HepG2 (cell line): ENCODE measurements around the gene OSTF1. TPM values are rescaled to one million over a fixed set of nuclear protein-coding genes. Genes with fewer than 3 reads are reported as not detected.

ENCODE experiments used
- GLI4 ChIP-seq: sonication (generic); formaldehyde crosslinking; IDR thresholded peaks from 2 replicates; pipeline ENCODE4 v1.5.1; 2020; ENCODE audit warnings: missing genetic modification reagents, mild to moderate bottlenecking, moderate library complexity, borderline replicate concordance
- HOXA5 ChIP-seq: sonication (generic); formaldehyde crosslinking; IDR thresholded peaks from 2 replicates; pipeline ENCODE4 v1.4.0; 2020; ENCODE audit warnings: missing genetic modification reagents
- KAT8 ChIP-seq: IDR thresholded peaks from 2 replicates; pipeline ENCODE4 v1.6.1; 2016; ENCODE audit warnings: missing genetic modification reagents, missing compliant biosample characterization
- KDM2A ChIP-seq: sonication (generic); formaldehyde crosslinking; IDR thresholded peaks from 2 replicates; pipeline ENCODE4 v1.4.0; 2020; ENCODE audit warnings: low read depth, missing genetic modification reagents, borderline replicate concordance
- LCORL ChIP-seq, 2 experiments: fragments of 450-650 bp in 1 of 2; sonication (generic) in 1 of 2; formaldehyde crosslinking in 1 of 2; IDR thresholded peaks; 2 replicates each; pipeline versions ENCODE4 v1.5.0 to v1.6.1; 2017 to 2020; ENCODE audit warnings: antibody characterized with exemption in 1 of 2, missing genetic modification reagents in 1 of 2
- NFKB2 ChIP-seq: sonication (generic); formaldehyde crosslinking; IDR thresholded peaks from 2 replicates; pipeline ENCODE4 v1.4.0; 2020; ENCODE audit warnings: missing genetic modification reagents, borderline replicate concordance
- ONECUT2 ChIP-seq: sonication (generic); formaldehyde crosslinking; IDR thresholded peaks from 2 replicates; pipeline ENCODE4 v1.4.0; 2020; ENCODE audit warnings: missing genetic modification reagents
- RBAK ChIP-seq: sonication (generic); formaldehyde crosslinking; IDR thresholded peaks from 2 replicates; pipeline ENCODE4 v1.5.1; 2020; ENCODE audit warnings: mild to moderate bottlenecking, missing genetic modification reagents
- TBX2 ChIP-seq: sonication (generic); formaldehyde crosslinking; IDR thresholded peaks from 2 replicates; pipeline ENCODE4 v1.5.0; 2020; ENCODE audit warnings: missing genetic modification reagents, mild to moderate bottlenecking, borderline replicate concordance
- ZFP90 ChIP-seq: sonication (generic); formaldehyde crosslinking; IDR thresholded peaks from 2 replicates; pipeline ENCODE4 v1.8.0; 2022; ENCODE audit warnings: missing genetic modification reagents, mild to moderate bottlenecking, inconsistent platforms, borderline replicate concordance
- ZKSCAN1 ChIP-seq: fragments of 150-350 bp; IDR thresholded peaks from 2 replicates; pipeline ENCODE4 v1.6.1; 2014; ENCODE audit warnings: low read length
- ZMYM2 ChIP-seq: sonication (generic); formaldehyde crosslinking; IDR thresholded peaks from 2 replicates; pipeline ENCODE4 v1.8.0; 2022; ENCODE audit warnings: mild to moderate bottlenecking, missing genetic modification reagents
- ZNF17 ChIP-seq: sonication (generic); formaldehyde crosslinking; IDR thresholded peaks from 2 replicates; pipeline ENCODE4 v1.5.0; 2020; ENCODE audit warnings: mild to moderate bottlenecking, missing genetic modification reagents
- ZNF256 ChIP-seq: sonication (generic); formaldehyde crosslinking; conservative IDR thresholded peaks from 2 replicates; pipeline ENCODE4 v1.4.0; 2020; ENCODE audit warnings: missing genetic modification reagents
- ZNF337 ChIP-seq: sonication (generic); formaldehyde crosslinking; IDR thresholded peaks from 2 replicates; pipeline ENCODE4 v1.5.1; 2020; ENCODE audit warnings: missing genetic modification reagents, low read depth, mild to moderate bottlenecking, borderline replicate concordance
- ZNF501 ChIP-seq: sonication (generic); formaldehyde crosslinking; IDR thresholded peaks from 2 replicates; pipeline ENCODE4 v1.5.1; 2020; ENCODE audit warnings: mild to moderate bottlenecking, moderate library complexity, missing genetic modification reagents
- ZNF556 ChIP-seq: sonication (generic); formaldehyde crosslinking; IDR thresholded peaks from 2 replicates; pipeline ENCODE4 v1.4.0; 2020; ENCODE audit warnings: mild to moderate bottlenecking, missing genetic modification reagents, borderline replicate concordance
- ZNF564 ChIP-seq: sonication (generic); formaldehyde crosslinking; IDR thresholded peaks from 2 replicates; pipeline ENCODE4 v1.8.1; 2023; ENCODE audit warnings: mild to moderate bottlenecking, missing genetic modification reagents
- ZSCAN20 ChIP-seq: sonication (generic); formaldehyde crosslinking; IDR thresholded peaks from 2 replicates; pipeline ENCODE4 v1.4.0; 2020; ENCODE audit warnings: missing genetic modification reagents, mild to moderate bottlenecking, borderline replicate concordance
- polyA plus RNA-seq, 8 experiments: library from polyadenylated mRNA; depleted of rRNA in 3 of 8; stranded (reverse) in 7 of 8; unstranded in 1 of 8; fragments of >200 nt; fragmentation: Illumina TruSeq in 4 of 8; extraction: Trizol in 4 of 8; gene quantifications; 2 replicates each; pipeline versions ENCODE4 v1.2.1 to v1.2.3, GENCODE V29; 2011 to 2016; ENCODE audit warnings: low read depth in 4 of 8, missing spikeins in 1 of 8, mixed read lengths in 1 of 8; ENCODE audit not compliant: insufficient read depth in 1 of 8
- total RNA-seq, 5 experiments: library from RNA; depleted of rRNA; stranded (reverse); fragments of >200 nt; fragmentation: Illumina TruSeq; extraction: Trizol; gene quantifications; 2 replicates each; pipeline ENCODE4 v1.2.3, GENCODE V29; 2016; ENCODE audit warnings: low read depth in 1 of 5
- TF ChIP-seq, protein P1 (sequence below): sonication (generic); formaldehyde crosslinking; IDR thresholded peaks from 2 replicates; pipeline ENCODE4 v1.4.0; 2020; ENCODE audit warnings: missing genetic modification reagents
- TF ChIP-seq, protein P2 (sequence below): IDR thresholded peaks from 2 replicates; pipeline ENCODE4 v1.6.1; 2016; ENCODE audit warnings: mild to moderate bottlenecking, missing biosample characterization, missing genetic modification reagents
- TF ChIP-seq, protein P3 (sequence below): sonication (generic); formaldehyde crosslinking; IDR thresholded peaks from 2 replicates; pipeline ENCODE4 v1.4.0; 2020; ENCODE audit warnings: missing genetic modification reagents
- TF ChIP-seq, protein P4 (sequence below): sonication (generic); formaldehyde crosslinking; IDR thresholded peaks from 2 replicates; pipeline ENCODE4 v1.8.0; 2022; ENCODE audit warnings: mild to moderate bottlenecking, missing genetic modification reagents, moderate library complexity

Gene OSTF1
- total and polyA plus RNA-seq, 2 of the 13 experiments (the other 11 are each of a cell fraction or from before 2014, with no cell fraction given) = 16.8 to 39.0 TPM

DNA sequence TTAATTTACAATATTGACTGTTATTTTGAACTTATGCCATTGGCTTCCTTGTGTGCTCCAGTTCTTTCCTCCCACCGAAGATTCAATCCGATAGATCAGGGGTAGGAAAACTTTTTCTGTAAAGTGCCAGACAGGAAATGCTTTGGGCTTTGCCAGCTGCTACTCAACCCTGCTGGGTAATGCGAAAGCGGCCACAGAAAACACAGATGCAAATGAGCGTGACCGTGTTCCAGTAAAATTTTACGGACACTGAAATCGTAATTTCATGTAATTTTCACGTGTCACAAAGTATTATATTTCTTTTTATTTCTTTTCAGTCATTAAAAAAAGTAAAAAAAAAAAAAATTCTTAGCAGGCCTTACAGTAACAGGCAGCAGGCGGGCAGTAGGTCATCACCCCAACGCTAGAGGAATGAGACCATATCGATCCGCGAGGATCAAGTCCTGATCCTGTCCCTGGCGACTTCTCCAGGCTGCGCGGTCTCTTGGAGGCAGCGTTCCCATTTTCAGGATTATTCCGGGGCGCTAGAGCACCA is 958 bp upstream of the OSTF1 start (continued):
- TF ChIP-seq, protein P1, sequence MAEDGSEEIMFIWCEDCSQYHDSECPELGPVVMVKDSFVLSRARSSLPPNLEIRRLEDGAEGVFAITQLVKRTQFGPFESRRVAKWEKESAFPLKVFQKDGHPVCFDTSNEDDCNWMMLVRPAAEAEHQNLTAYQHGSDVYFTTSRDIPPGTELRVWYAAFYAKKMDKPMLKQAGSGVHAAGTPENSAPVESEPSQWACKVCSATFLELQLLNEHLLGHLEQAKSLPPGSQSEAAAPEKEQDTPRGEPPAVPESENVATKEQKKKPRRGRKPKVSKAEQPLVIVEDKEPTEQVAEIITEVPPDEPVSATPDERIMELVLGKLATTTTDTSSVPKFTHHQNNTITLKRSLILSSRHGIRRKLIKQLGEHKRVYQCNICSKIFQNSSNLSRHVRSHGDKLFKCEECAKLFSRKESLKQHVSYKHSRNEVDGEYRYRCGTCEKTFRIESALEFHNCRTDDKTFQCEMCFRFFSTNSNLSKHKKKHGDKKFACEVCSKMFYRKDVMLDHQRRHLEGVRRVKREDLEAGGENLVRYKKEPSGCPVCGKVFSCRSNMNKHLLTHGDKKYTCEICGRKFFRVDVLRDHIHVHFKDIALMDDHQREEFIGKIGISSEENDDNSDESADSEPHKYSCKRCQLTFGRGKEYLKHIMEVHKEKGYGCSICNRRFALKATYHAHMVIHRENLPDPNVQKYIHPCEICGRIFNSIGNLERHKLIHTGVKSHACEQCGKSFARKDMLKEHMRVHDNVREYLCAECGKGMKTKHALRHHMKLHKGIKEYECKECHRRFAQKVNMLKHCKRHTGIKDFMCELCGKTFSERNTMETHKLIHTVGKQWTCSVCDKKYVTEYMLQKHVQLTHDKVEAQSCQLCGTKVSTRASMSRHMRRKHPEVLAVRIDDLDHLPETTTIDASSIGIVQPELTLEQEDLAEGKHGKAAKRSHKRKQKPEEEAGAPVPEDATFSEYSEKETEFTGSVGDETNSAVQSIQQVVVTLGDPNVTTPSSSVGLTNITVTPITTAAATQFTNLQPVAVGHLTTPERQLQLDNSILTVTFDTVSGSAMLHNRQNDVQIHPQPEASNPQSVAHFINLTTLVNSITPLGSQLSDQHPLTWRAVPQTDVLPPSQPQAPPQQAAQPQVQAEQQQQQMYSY = peak; percentile 71
- no peak for TF ChIP-seq LCORL (IDR thresholded peaks at IDR 0.05)
- TF ChIP-seq LCORL (CRISPR knock-in tag; IDR thresholded peaks at IDR 0.05) = peak; percentile 2; the same call in 1 of the 2 replicates
- TF ChIP-seq NFKB2 (CRISPR knock-in tag) = peak; percentile 22; the same call in 1 of the 2 replicates
- TF ChIP-seq ZNF17 = no peak
- TF ChIP-seq ZNF337 (CRISPR knock-in tag) = no peak
- TF ChIP-seq ZMYM2 (CRISPR knock-in tag) = 0 out of 2 replicates have a peak, but pooled peaks have one; percentile 6
- TF ChIP-seq TBX2 (CRISPR knock-in tag) = 0 out of 2 replicates have a peak, but pooled peaks have one; percentile 28
- TF ChIP-seq ZSCAN20 (CRISPR knock-in tag) = 0 out of 2 replicates have a peak, but pooled peaks have one; percentile 24
- TF ChIP-seq ZNF256 (CRISPR knock-in tag) = 0 out of 2 replicates have a peak, but pooled peaks have one; percentile 58
- peak; percentile 39; the same call in 1 of the 2 replicates for TF ChIP-seq HOXA5 (CRISPR knock-in tag)
- TF ChIP-seq ZNF564 = no peak
- TF ChIP-seq ZNF501 (CRISPR knock-in tag) = peak; percentile 23; the same call in 1 of the 2 replicates
- TF ChIP-seq KAT8 (CRISPR knock-in tag) = peak; percentile 50; the same call in 1 of the 2 replicates
- no peak for TF ChIP-seq GLI4 (CRISPR knock-in tag)
- TF ChIP-seq, protein P2, sequence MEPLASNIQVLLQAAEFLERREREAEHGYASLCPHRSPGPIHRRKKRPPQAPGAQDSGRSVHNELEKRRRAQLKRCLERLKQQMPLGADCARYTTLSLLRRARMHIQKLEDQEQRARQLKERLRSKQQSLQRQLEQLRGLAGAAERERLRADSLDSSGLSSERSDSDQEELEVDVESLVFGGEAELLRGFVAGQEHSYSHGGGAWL (CRISPR knock-in tag) = 0 out of 2 replicates have a peak, but pooled peaks have one; percentile 28
- peak; percentile 9 for TF ChIP-seq KDM2A (CRISPR knock-in tag)
- TF ChIP-seq, protein P3, sequence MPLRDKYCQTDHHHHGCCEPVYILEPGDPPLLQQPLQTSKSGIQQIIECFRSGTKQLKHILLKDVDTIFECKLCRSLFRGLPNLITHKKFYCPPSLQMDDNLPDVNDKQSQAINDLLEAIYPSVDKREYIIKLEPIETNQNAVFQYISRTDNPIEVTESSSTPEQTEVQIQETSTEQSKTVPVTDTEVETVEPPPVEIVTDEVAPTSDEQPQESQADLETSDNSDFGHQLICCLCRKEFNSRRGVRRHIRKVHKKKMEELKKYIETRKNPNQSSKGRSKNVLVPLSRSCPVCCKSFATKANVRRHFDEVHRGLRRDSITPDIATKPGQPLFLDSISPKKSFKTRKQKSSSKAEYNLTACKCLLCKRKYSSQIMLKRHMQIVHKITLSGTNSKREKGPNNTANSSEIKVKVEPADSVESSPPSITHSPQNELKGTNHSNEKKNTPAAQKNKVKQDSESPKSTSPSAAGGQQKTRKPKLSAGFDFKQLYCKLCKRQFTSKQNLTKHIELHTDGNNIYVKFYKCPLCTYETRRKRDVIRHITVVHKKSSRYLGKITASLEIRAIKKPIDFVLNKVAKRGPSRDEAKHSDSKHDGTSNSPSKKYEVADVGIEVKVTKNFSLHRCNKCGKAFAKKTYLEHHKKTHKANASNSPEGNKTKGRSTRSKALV (CRISPR knock-in tag) = peak; percentile 44; the same call in 1 of the 2 replicates
- TF ChIP-seq, protein P4, sequence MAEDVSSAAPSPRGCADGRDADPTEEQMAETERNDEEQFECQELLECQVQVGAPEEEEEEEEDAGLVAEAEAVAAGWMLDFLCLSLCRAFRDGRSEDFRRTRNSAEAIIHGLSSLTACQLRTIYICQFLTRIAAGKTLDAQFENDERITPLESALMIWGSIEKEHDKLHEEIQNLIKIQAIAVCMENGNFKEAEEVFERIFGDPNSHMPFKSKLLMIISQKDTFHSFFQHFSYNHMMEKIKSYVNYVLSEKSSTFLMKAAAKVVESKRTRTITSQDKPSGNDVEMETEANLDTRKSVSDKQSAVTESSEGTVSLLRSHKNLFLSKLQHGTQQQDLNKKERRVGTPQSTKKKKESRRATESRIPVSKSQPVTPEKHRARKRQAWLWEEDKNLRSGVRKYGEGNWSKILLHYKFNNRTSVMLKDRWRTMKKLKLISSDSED (CRISPR knock-in tag) = no peak
- peak; percentile 100 for TF ChIP-seq ZNF556 (CRISPR knock-in tag)
- TF ChIP-seq ZFP90 (CRISPR knock-in tag) = 0 out of 2 replicates have a peak, but pooled peaks have one; percentile 32
- peak; percentile 27; the same call in 1 of the 2 replicates for TF ChIP-seq ZKSCAN1
- peak; percentile 88 for TF ChIP-seq ONECUT2
- peak; percentile 94 for TF ChIP-seq RBAK (CRISPR knock-in tag)
